ENCODE data around the gene GNAT2.
A peak's percentile ranks its signal among the peaks of the same experiment; 100 is the strongest.

Gene GNAT2

GRCh38 chr1:109626682-109627408 lies 7.4 kb upstream of the GNAT2 start:
- no peak for DNase-seq

- DNase-seq, result no peak
Measured at GRCh38 chr1:109625601-109626560, 6.5 kb upstream of the GNAT2 start.

DNA sequence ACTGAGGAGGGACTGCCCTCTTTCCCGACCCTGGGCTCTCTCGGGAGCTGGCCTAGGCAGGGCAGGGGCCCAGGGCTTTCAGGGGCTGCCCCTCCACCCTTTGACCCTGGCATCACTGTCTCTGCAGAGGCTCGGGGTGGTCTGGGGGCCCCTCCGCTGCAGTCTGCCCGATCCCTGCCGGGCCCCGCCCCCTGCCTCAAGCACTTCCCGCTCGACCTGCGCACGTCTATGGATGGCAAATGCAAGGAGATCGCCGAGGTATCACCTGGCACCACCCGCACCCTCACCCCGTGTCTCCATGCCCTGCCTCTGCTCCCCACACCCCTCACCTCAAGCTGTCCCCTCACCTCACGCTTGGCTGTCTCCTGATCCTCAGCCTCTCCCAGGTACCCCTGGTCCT lies 5.8 kb upstream of the GNAT2 start:
- DNase-seq, result no peak

DNA sequence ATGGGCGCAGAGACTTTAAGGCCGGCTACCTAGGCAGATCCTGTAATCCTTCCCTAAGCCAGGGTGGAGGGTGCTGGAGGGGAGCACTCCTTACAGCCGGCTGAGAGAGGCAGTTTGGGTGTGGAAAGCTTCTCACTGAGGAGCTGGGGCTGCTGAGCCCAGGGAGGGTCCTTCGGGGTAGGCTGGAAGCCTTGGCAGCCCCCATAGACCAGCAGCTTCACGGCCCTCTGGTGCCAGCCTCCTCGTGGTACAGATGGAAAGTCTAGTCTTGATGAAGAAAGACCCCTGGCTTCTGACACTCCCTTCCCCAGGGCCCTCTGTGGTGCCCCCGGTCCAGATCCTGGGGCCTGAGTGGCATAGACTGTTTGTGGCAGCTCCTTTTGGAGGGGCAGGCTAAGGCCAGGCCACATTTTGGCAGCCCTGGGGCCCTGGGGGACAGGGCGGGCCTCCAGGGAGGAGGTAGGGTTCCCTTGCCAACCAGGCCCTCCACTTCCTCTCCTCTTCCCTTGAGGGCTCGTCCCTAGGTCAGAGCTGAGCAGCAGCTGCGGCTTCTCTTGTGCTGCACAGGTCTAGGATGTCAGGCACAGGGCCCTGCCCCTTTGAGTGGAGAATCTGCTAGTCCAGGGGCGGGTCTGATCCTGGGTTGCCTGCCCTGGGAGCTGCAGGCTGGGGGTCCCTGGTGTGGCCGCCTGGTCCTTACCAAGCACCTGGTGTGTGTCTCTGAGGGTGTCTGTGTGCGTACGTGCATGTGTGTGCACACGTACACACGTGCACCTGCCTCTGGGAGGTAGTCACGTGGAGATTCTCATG lies 5.0 kb upstream of the GNAT2 start:
- DNase-seq, result no peak

GRCh38 chr1:109623601-109624161 lies 4.3 kb upstream of the GNAT2 start:
- no peak for DNase-seq

DNA sequence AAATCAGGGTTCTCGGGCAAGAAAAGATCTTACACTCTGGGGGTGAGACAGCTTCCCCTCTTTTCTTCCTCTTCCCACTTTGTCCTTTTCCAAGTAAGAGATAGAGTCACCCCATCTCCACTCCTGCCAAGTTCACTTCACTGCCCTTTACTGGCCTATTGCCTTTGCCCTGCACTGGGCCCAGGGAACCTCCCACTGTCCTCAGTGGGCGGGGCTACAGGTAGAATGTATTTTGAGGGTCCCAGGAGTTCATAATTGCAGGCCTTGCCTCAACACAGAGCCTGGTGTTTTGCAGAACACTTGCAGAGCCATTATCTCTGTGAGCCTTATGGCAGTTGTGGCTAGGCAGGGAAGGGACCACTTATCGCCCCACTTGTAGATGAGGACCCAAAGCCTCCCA lies 3.5 kb upstream of the GNAT2 start:
- no peak for DNase-seq

DNA sequence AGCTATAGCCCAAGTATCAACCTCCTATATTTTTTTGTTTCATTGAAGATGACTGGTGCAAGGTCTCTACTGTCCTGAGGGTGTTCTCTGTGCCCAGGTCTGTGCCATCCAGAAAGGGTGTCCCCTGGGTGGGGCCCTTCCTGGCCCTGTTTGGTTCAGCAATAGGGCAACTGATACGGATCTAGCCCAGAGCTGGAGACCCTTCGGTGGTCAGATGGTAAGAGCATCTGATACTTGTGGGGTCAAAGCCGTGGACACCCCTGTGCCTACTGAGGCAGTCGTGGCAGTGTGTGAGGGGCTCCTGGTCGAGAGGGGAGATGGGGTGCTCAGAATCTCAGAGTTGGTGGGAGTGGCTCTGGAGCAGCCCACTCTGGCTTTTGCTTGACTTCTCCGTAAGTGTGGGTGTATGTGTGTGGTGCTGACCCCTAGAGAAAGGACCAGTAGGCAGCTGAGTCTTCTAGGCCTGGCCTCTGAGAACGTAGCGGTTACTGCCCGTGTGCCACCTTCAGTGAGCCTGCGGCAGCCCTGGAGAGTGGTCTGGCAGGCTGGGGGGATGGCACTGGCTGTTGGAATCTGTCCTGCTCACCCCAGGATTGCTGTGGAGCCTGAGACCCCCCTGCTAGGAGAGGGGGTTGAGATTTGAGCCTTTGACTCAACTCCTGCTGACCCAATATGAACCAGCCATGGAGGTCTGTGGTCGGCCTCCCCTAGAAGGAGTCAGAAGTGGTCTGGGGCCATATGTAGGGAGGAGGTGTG lies 2.9 kb upstream of the GNAT2 start:
- no peak for DNase-seq

GRCh38 chr1:109621379-109622136 lies 2.1 kb upstream of the GNAT2 start:
- DNase-seq, result no peak

DNA sequence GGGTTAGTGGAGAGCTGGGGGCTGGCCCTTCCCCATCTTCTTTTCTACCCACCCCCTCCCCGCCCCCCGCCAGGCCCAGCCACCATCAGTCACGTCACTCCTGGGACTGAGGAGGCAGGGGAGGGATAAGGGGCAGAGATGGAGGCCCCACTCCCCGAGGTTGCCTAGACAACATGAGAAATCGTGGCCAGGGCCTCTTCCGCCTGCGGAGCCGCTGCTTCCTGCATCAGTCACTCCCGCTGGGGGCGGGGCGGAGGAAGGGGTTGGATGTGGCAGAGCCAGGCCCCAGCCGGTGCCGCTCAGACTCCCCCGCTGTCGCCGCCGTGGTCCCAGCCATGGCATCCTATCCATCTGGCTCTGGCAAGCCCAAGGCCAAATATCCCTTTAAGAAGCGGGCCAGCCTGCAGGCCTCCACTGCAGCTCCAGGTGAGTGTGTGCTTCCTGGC lies 1.4 kb upstream of the GNAT2 start:
- peak; percentile 96 for DNase-seq

DNA sequence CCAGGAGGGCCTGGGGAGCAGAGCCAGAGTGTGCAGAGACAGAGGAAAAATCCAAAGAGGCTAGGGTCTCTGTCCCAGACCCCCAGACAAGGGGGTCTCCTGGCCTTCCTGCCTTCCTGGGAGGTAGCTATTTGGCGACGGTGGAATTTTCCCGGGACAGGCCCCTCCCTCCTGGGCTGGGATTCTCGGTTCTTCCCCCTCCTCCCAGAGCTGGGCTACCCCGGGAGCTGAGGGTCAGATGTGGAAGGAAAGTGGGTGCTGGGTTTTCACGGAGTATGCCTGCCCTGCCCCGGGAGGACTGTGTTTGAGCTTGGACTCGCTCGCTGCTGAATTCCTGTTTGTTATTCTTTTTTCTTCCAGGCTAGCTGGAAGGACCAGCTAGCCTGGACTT lies 980 bp upstream of the GNAT2 start:
- DNase-seq, result no peak

DNA sequence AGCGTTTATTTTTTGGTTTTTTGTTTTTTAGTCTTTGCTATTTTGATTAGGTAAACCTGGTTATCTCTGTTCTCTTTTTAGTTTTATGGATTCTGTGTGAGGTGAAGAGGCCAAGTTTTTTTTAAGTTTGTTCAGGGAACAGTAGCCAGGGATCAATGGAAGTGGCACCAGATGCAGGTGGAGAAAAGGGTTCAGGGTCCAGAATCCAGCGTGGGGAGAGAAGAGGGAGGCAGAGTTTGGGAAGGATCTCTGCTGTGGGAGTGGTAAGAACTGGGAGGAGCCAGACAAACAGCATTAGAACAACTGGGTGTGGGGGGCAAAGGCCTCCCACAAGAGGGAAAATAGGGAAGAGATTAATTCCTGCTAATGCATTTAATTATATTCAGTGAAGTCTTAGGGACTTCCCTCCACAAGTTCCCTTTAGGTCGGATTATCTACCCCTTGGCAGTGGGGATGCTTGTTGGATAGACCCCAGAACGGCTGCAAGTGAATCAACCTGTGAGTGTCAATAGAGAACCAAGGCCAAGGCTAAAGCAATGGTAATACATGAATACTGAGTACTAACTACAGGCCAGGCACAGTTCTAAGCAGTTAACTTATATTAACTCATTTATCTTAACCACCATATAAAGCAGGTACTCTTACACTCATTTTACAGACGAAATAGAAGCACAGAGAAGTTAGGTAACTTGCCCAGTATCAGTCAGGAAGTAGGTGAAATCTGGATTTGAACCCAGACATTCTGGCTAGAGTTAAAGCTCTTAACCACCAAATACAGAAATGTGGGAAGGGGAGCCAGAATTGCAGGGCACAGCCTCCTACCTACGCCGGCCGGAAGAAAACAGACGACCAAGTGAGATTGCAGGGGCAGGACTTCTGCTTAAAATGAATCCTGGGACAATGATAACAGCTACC lies 498 bp downstream of the GNAT2 start:
- no peak for DNase-seq

GRCh38 chr1:109617291-109617801 lies 2.1 kb downstream of the GNAT2 start:
- DNase-seq, result no peak

GRCh38 chr1:109616391-109616790 lies 3.0 kb downstream of the GNAT2 start:
- DNase-seq, result no peak

DNA sequence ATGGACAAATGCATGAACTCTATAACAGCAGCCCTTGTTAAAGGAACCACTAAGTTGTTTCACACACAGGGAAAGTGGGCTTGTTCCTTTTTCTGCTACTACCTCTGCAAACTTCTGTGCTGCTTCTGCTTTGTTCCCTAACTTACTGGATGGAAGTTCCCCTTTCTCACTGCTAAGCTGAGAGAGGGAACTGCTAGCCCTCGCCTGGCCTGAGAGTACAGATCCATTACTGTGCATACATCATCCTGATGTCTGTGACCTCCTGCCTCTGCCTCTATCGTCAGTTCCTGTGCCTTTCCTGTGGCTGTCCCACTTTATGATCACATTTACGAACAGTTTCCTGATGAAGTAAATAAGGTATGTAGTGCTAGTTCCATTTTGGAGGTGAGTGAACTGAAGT lies 3.5 kb downstream of the GNAT2 start:
- no peak for DNase-seq

GRCh38 chr1:109613361-109614147 lies 5.9 kb downstream of the GNAT2 start:
- no peak for DNase-seq

- no peak for DNase-seq
Measured at GRCh38 chr1:109611308-109611990, 8.0 kb downstream of the GNAT2 start.

- DNase-seq, result no peak
Measured at GRCh38 chr1:109610609-109611307, 8.7 kb downstream of the GNAT2 start.

DNA sequence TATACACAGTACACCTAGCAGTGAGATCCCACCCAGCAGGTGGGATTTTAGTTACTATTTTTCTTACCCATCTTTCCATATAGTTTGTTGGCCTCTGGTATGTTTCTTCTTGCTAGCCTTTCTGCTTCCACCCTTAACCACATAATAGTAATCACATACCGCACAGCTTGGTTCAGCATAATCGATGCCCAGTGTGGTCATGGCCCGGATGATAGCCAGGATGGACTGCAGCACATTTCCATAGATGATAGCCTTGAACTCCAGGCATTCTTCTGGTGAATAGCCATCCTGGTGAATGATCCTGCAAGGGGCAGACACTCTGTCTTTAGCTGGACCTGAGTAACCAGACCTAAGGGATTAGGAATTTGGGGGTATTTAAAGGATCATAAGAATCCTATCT lies 9.5 kb downstream of the GNAT2 start:
- no peak for DNase-seq

All from activated gamma-delta T cell treated with Interleukin-2 at 50 U/mL for 16 hours (primary cell).